A549 (cell line): Measurements from ENCODE around the gene CXCL6.

ENCODE experiments used
- CTCF ChIP-seq: fragments of >200 bp; sonication (Bioruptor Twin); formaldehyde crosslinking; IDR thresholded peaks from 3 replicates; pipeline ENCODE4 v1.5.1; 2016
- POLR2AphosphoS2 ChIP-seq: conservative IDR thresholded peaks from 2 replicates; pipeline ENCODE4 v1.6.1; 2012; ENCODE audit warnings: low read length, improper control_type of control experiment, inconsistent platforms
- RAD21 ChIP-seq, 2 experiments: fragments of >200 bp in 1 of 2; sonication (Bioruptor Twin) in 1 of 2; formaldehyde crosslinking in 1 of 2; IDR thresholded peaks in 1 of 2; conservative IDR thresholded peaks in 1 of 2; 2 replicates in 1 of 2; 3 replicates in 1 of 2; pipeline ENCODE4 v1.6.1; 2012 to 2018; ENCODE audit warnings: inconsistent platforms in 1 of 2
- RFX5 ChIP-seq: fragments of 450-650 bp; IDR thresholded peaks from 2 replicates; pipeline ENCODE4 v1.7.1; 2014; ENCODE audit warnings: antibody characterized with exemption, mild to moderate bottlenecking, moderate library complexity
- USF2 ChIP-seq: fragments of 450-650 bp; IDR thresholded peaks from 2 replicates; pipeline ENCODE4 v1.6.1; 2014; ENCODE audit warnings: antibody characterized with exemption

GRCh38 chr4:73874386-73874785 is 37.9 kb downstream of the CXCL6 start:
- TF ChIP-seq RFX5 (no peak), CTCF (no peak), USF2 (no peak), RAD21 (conservative IDR thresholded peaks at IDR 0.05 in 1 of 2, IDR thresholded peaks at IDR 0.05 in 1 of 2) (no peak), POLR2AphosphoS2 (no peak)
